ENCODE data around the gene ZRANB3.

The ZRANB3 gene

GRCh38 chr2:135174810-135175093 is 356.3 kb downstream of the ZRANB3 start:
- DNase-seq: no peak
- Histone ChIP-seq H3K36me3 (ENCODE audit: control insufficient read depth, insufficient read depth, low read length) (peaks cover 23% of the 10 kb centered on the region), H3K4me1 (ENCODE audit: control insufficient read depth, insufficient read depth, low read length, poor library complexity, severe bottlenecking) (no peaks in the 10 kb centered on the region), H3K4me3 (ENCODE audit: insufficient read depth, low read depth, low read length, poor library complexity, severe bottlenecking) (no peak overlapping the region), H3K9me3 (ENCODE audit: control insufficient read depth, low read length) (no peaks in the 10 kb centered on the region), H3K27ac (ENCODE audit: insufficient read depth, low read length, poor library complexity, severe bottlenecking) (no peak overlapping the region), H3K27me3 (replicated peaks; ENCODE audit: control insufficient read depth, insufficient read depth, low read length, poor library complexity, severe bottlenecking) (no peaks in the 10 kb centered on the region)

DNA sequence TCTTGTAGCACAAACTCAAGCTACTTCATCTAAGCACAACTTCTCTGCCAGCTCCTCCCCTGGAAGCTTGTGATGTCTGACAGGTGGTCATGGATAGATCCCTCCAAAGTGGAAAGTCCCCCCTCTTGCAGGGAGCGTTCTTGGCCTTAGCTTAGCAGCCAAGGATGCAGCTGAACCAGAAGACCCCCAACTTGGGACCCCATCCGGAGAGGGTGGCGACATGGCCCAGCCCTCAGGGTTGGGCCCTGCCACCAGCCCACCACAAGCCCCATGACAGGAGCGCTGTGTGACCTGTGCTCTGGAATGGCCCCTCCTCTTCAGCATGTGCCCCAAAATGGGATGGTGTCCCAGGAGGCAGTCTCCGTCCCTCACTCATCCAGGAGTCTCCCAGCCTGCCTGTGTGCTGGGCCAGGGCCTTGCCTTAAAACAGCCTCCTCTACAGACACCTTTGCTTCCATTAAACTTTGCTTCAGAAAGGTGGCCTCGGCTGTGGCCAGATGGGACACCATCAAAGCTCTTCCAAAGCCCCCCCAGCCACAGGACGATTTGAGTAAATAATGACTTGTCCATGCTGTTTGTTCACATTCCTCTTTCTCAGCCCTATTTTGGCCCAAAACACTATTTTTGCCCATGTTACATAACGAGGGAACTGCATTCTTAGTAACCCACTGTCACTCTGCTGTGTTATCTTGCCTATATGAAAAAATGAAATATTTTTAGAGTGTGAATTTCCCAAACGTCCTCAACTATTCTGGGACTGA is 356.8 kb downstream of the ZRANB3 start:
- no peak for DNase-seq
- H3K36me3 ChIP-seq (ENCODE audit: control insufficient read depth, insufficient read depth, low read length): peaks cover 28% of the 10 kb centered on the region

GRCh38 chr2:135169900-135170753 is 360.9 kb downstream of the ZRANB3 start:
- Histone ChIP-seq H3K9me3 (ENCODE audit: control insufficient read depth, low read length) (no peaks in the 10 kb centered on the region), H3K27ac (ENCODE audit: insufficient read depth, low read length, poor library complexity, severe bottlenecking) (no peak overlapping the region), H3K27me3 (replicated peaks; ENCODE audit: control insufficient read depth, insufficient read depth, low read length, poor library complexity, severe bottlenecking) (no peaks in the 10 kb centered on the region), H3K36me3 (ENCODE audit: control insufficient read depth, insufficient read depth, low read length) (peaks cover 40% of the 10 kb centered on the region), H3K4me1 (ENCODE audit: control insufficient read depth, insufficient read depth, low read length, poor library complexity, severe bottlenecking) (no peaks in the 10 kb centered on the region), H3K4me3 (ENCODE audit: insufficient read depth, low read depth, low read length, poor library complexity, severe bottlenecking) (no peak overlapping the region)
- no peak for DNase-seq

More for the DNA sequence above, 356.8 kb downstream of the ZRANB3 start:
- Histone ChIP-seq H3K27ac (ENCODE audit: insufficient read depth, low read length, poor library complexity, severe bottlenecking) (no peak overlapping the region), H3K9me3 (ENCODE audit: control insufficient read depth, low read length) (no peaks in the 10 kb centered on the region), H3K4me3 (ENCODE audit: insufficient read depth, low read depth, low read length, poor library complexity, severe bottlenecking) (no peak overlapping the region), H3K4me1 (ENCODE audit: control insufficient read depth, insufficient read depth, low read length, poor library complexity, severe bottlenecking) (no peaks in the 10 kb centered on the region), H3K27me3 (replicated peaks; ENCODE audit: control insufficient read depth, insufficient read depth, low read length, poor library complexity, severe bottlenecking) (no peaks in the 10 kb centered on the region)

DNA sequence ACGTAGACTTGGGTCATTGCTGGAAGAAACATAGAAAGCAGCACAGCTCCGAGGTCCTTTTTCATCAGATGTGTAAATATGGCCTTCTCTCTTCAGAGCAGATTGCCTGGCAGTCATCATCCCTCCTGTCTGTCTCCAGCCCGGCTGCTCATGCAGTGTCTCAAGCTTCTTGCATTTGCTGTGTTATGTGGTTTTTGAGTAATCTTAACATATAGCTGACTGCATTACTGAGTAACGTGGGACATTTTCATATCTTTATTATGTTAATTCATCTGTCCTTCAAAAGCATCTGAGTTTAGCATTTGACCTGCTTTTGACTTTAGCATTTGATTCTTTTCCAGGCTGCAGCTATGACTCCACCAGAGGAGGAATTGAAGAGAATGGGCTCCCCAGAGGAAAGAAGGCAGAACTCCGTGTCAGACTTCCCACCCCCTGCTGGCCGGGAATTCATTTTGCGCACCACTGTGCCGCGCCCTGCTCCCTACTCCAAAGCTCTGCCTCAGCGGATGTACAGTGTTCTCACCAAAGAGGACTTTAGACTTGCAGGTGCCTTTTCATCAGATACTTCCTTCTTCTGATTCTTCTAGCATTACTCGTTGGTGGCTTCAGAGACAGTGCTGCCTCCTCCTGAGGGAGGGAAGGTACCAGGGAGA is 362.7 kb downstream of the ZRANB3 start:
- H3K4me1 ChIP-seq (ENCODE audit: control insufficient read depth, insufficient read depth, low read length, poor library complexity, severe bottlenecking): no peaks in the 10 kb centered on the region
- no peaks in the 10 kb centered on the region for H3K9me3 ChIP-seq (ENCODE audit: control insufficient read depth, low read length)
- H3K27ac ChIP-seq (ENCODE audit: insufficient read depth, low read length, poor library complexity, severe bottlenecking): no peak overlapping the region
- H3K4me3 ChIP-seq (ENCODE audit: insufficient read depth, low read depth, low read length, poor library complexity, severe bottlenecking): no peak overlapping the region
- H3K36me3 ChIP-seq (ENCODE audit: control insufficient read depth, insufficient read depth, low read length): peaks cover 58% of the 10 kb centered on the region
- no peaks in the 10 kb centered on the region for H3K27me3 ChIP-seq (replicated peaks; ENCODE audit: control insufficient read depth, insufficient read depth, low read length, poor library complexity, severe bottlenecking)
- DNase-seq: no peak

GRCh38 chr2:135167273-135167672 is 363.7 kb downstream of the ZRANB3 start:
- no peaks in the 10 kb centered on the region for H3K4me1 ChIP-seq (ENCODE audit: control insufficient read depth, insufficient read depth, low read length, poor library complexity, severe bottlenecking)
- H3K27me3 ChIP-seq (replicated peaks; ENCODE audit: control insufficient read depth, insufficient read depth, low read length, poor library complexity, severe bottlenecking): no peaks in the 10 kb centered on the region
- H3K36me3 ChIP-seq (ENCODE audit: control insufficient read depth, insufficient read depth, low read length): peaks cover 67% of the 10 kb centered on the region
- H3K4me3 ChIP-seq (ENCODE audit: insufficient read depth, low read depth, low read length, poor library complexity, severe bottlenecking): no peak overlapping the region
- H3K27ac ChIP-seq (ENCODE audit: insufficient read depth, low read length, poor library complexity, severe bottlenecking): no peak overlapping the region
- no peak for DNase-seq
- no peaks in the 10 kb centered on the region for H3K9me3 ChIP-seq (ENCODE audit: control insufficient read depth, low read length)

GRCh38 chr2:135164431-135164830 is 366.6 kb downstream of the ZRANB3 start:
- Histone ChIP-seq H3K27ac (ENCODE audit: insufficient read depth, low read length, poor library complexity, severe bottlenecking) (no peak overlapping the region), H3K4me1 (ENCODE audit: control insufficient read depth, insufficient read depth, low read length, poor library complexity, severe bottlenecking) (no peaks in the 10 kb centered on the region), H3K36me3 (ENCODE audit: control insufficient read depth, insufficient read depth, low read length) (peaks cover 59% of the 10 kb centered on the region), H3K9me3 (ENCODE audit: control insufficient read depth, low read length) (no peaks in the 10 kb centered on the region), H3K4me3 (ENCODE audit: insufficient read depth, low read depth, low read length, poor library complexity, severe bottlenecking) (no peak overlapping the region), H3K27me3 (replicated peaks; ENCODE audit: control insufficient read depth, insufficient read depth, low read length, poor library complexity, severe bottlenecking) (no peaks in the 10 kb centered on the region)
- no peak for DNase-seq

DNA sequence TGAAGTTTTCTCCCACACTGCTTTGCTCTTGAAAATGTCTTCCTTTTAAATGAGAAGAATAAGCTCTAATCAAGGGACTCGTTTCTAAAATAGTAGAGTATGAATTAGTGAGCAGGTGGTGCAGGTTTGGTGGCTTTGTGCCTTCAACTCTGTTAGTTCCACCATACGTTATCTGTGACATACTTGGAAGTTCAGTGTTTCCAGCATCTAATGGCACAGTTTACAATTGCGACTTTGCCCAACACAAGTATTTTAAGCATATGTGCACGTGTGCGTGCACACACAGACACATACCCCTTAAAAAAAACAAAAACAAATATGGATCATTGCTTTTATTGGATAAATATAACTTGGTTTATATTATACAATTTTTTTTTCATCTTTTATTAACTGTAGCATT is 367.1 kb downstream of the ZRANB3 start:
- Histone ChIP-seq H3K27me3 (replicated peaks; ENCODE audit: control insufficient read depth, insufficient read depth, low read length, poor library complexity, severe bottlenecking) (no peaks in the 10 kb centered on the region), H3K27ac (ENCODE audit: insufficient read depth, low read length, poor library complexity, severe bottlenecking) (no peak overlapping the region), H3K4me3 (ENCODE audit: insufficient read depth, low read depth, low read length, poor library complexity, severe bottlenecking) (no peak overlapping the region), H3K9me3 (ENCODE audit: control insufficient read depth, low read length) (no peaks in the 10 kb centered on the region), H3K36me3 (ENCODE audit: control insufficient read depth, insufficient read depth, low read length) (peaks cover 59% of the 10 kb centered on the region), H3K4me1 (ENCODE audit: control insufficient read depth, insufficient read depth, low read length, poor library complexity, severe bottlenecking) (no peaks in the 10 kb centered on the region)
- no peak for DNase-seq

- DNase-seq: no peak
- H3K9me3 ChIP-seq (ENCODE audit: control insufficient read depth, low read length): no peaks in the 10 kb centered on the region
- no peaks in the 10 kb centered on the region for H3K4me1 ChIP-seq (ENCODE audit: control insufficient read depth, insufficient read depth, low read length, poor library complexity, severe bottlenecking)
- no peak overlapping the region for H3K4me3 ChIP-seq (ENCODE audit: insufficient read depth, low read depth, low read length, poor library complexity, severe bottlenecking)
- H3K36me3 ChIP-seq (ENCODE audit: control insufficient read depth, insufficient read depth, low read length): peaks cover 54% of the 10 kb centered on the region
- no peak overlapping the region for H3K27ac ChIP-seq (ENCODE audit: insufficient read depth, low read length, poor library complexity, severe bottlenecking)
- H3K27me3 ChIP-seq (replicated peaks; ENCODE audit: control insufficient read depth, insufficient read depth, low read length, poor library complexity, severe bottlenecking): no peaks in the 10 kb centered on the region
These were observed 367.7 kb downstream of the ZRANB3 start for GRCh38 chr2:135163306-135163705.

- Histone ChIP-seq H3K9me3 (ENCODE audit: control insufficient read depth, low read length) (no peaks in the 10 kb centered on the region), H3K27ac (ENCODE audit: insufficient read depth, low read length, poor library complexity, severe bottlenecking) (no peak overlapping the region), H3K27me3 (replicated peaks; ENCODE audit: control insufficient read depth, insufficient read depth, low read length, poor library complexity, severe bottlenecking) (no peaks in the 10 kb centered on the region), H3K4me3 (ENCODE audit: insufficient read depth, low read depth, low read length, poor library complexity, severe bottlenecking) (no peak overlapping the region), H3K4me1 (ENCODE audit: control insufficient read depth, insufficient read depth, low read length, poor library complexity, severe bottlenecking) (no peaks in the 10 kb centered on the region), H3K36me3 (ENCODE audit: control insufficient read depth, insufficient read depth, low read length) (peaks cover 49% of the 10 kb centered on the region)
- DNase-seq: no peak
These were observed 368.2 kb downstream of the ZRANB3 start for GRCh38 chr2:135162786-135163185.

GRCh38 chr2:135162377-135162776 is 368.6 kb downstream of the ZRANB3 start:
- Histone ChIP-seq H3K36me3 (ENCODE audit: control insufficient read depth, insufficient read depth, low read length) (peaks cover 49% of the 10 kb centered on the region), H3K27me3 (replicated peaks; ENCODE audit: control insufficient read depth, insufficient read depth, low read length, poor library complexity, severe bottlenecking) (no peaks in the 10 kb centered on the region), H3K27ac (ENCODE audit: insufficient read depth, low read length, poor library complexity, severe bottlenecking) (no peak overlapping the region), H3K4me3 (ENCODE audit: insufficient read depth, low read depth, low read length, poor library complexity, severe bottlenecking) (no peak overlapping the region), H3K9me3 (ENCODE audit: control insufficient read depth, low read length) (no peaks in the 10 kb centered on the region), H3K4me1 (ENCODE audit: control insufficient read depth, insufficient read depth, low read length, poor library complexity, severe bottlenecking) (no peaks in the 10 kb centered on the region)
- DNase-seq: no peak

All from effector memory CD4-positive, alpha-beta T cell (primary cell).